Nephron (organoid): Measurements from ENCODE around the gene IRF2.

Experiments used
- H3K27ac Mint-ChIP-seq, 3 experiments: 2 replicates each; pipeline ENCODE4 v1.8.0; 2020; ENCODE audit warnings: mixed read lengths in 3 of 3, mild to moderate bottlenecking in 2 of 3, moderate library complexity in 1 of 3
- H3K27me3 Mint-ChIP-seq: 2 replicates; pipeline ENCODE4 v1.8.0; 2021; ENCODE audit warnings: low read depth, mild to moderate bottlenecking, moderate library complexity, mixed read lengths
- H3K36me3 Mint-ChIP-seq: 2 replicates; pipeline ENCODE4 v1.8.0; 2020; ENCODE audit warnings: low read depth, mixed read lengths
- H3K4me1 Mint-ChIP-seq: 2 replicates; pipeline ENCODE4 v1.8.0; 2020; ENCODE audit warnings: mixed read lengths
- H3K4me3 Mint-ChIP-seq, 3 experiments: 2 replicates each; pipeline ENCODE4 v1.8.0; 2020; ENCODE audit warnings: mild to moderate bottlenecking in 3 of 3, mixed read lengths in 3 of 3, moderate library complexity in 2 of 3
- H3K9me3 Mint-ChIP-seq: 2 replicates; pipeline ENCODE4 v1.8.0; 2020; ENCODE audit warnings: mixed read lengths
- CTCF ChIP-seq, 3 experiments: fragments of 200-600 bp; sonication (generic); IDR thresholded peaks; one replicate each; pipeline ENCODE4 v1.5.0; 2021; ENCODE audit warnings: antibody characterized with exemption in 3 of 3; ENCODE audit not compliant: unreplicated experiment in 3 of 3

IRF2 gene

GRCh38 chr4:184337907-184338306 is 136.4 kb downstream of the IRF2 start:
- H3K4me1 Mint-ChIP-seq, result no peaks in the 10 kb centered on the region
- TF ChIP-seq CTCF (IDR thresholded peaks at IDR 0.05; ENCODE audit: unreplicated experiment in 3 of 3), result no peak
- H3K27me3 Mint-ChIP-seq, result no peaks in the 10 kb centered on the region
- no peak overlapping the region for H3K4me3 Mint-ChIP-seq
- peaks cover 5% of the 10 kb centered on the region for H3K9me3 Mint-ChIP-seq
- H3K27ac Mint-ChIP-seq, result no peak overlapping the region
- H3K36me3 Mint-ChIP-seq, result no peaks in the 10 kb centered on the region
